ENCODE measurements around the gene DYRK1B. TPM values are rescaled to one million over a fixed set of nuclear protein-coding genes. Genes with fewer than 3 reads are reported as not detected.

The DYRK1B gene
- total RNA-seq, 1 donor from 2014 or later, result 28.4 TPM

DNA sequence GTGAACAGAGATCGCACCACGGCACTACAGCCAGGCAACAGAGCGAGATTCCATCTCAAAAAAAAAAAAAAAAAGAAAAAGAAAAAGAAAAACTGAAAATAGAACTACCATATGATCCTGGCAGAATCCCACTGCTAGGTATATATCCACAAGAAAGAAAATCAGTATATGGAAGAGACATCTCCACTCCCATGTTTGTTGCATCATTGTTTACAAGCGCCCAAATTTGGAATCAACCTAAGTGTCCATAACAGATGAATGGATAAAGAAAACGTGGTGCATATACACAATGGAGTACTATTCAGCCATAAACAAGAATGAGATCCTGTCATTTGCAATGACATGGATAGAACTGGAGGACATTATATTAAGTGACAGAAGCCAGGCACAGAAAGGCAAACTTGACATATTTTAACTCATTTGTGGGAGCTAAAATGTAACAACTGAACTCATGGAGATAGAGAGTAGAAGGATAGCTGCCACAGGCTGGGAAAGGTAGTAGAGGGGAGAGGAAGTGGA is 26.1 kb downstream of the DYRK1B start:
- Histone ChIP-seq H3K4me1 (no peaks in the 10 kb centered on the region), H3K36me3 (no peaks in the 10 kb centered on the region), H3K9me3 (no peaks in the 10 kb centered on the region), H3K27ac (no peak overlapping the region), H3K4me3 (no peak overlapping the region), H3K27me3 (ENCODE audit: low read depth) (peaks cover 3% of the 10 kb centered on the region)
- no peak for DNase-seq
- no peak for ATAC-seq
- intact Hi-C loops (cut with DNase I), result no loop called here
- TF ChIP-seq, protein P1, sequence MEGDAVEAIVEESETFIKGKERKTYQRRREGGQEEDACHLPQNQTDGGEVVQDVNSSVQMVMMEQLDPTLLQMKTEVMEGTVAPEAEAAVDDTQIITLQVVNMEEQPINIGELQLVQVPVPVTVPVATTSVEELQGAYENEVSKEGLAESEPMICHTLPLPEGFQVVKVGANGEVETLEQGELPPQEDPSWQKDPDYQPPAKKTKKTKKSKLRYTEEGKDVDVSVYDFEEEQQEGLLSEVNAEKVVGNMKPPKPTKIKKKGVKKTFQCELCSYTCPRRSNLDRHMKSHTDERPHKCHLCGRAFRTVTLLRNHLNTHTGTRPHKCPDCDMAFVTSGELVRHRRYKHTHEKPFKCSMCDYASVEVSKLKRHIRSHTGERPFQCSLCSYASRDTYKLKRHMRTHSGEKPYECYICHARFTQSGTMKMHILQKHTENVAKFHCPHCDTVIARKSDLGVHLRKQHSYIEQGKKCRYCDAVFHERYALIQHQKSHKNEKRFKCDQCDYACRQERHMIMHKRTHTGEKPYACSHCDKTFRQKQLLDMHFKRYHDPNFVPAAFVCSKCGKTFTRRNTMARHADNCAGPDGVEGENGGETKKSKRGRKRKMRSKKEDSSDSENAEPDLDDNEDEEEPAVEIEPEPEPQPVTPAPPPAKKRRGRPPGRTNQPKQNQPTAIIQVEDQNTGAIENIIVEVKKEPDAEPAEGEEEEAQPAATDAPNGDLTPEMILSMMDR (IDR thresholded peaks at IDR 0.05), result no peak

DNA sequence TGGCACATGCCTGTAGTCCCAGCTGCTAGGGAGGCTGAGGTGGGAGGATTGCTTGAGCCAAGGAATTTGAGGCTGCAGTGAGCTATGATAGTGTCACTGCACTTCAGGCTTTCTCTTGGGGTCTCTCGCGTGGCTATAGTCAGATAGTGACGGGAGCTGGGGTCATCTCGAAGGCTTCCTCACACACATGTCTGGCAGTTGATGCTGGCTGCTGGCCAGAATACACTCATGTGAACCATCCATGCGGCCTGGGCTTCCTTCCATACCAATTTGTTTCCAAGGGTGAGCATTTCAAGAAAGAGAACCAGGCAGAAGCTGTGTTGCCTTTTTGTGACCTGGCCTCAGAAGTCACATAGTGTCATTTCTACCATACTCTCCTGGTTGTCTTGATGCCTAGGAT is 28.9 kb downstream of the DYRK1B start:
- H3K4me3 ChIP-seq, result no peak overlapping the region
- no peaks in the 10 kb centered on the region for H3K9me3 ChIP-seq
- peaks cover 19% of the 10 kb centered on the region for H3K27me3 ChIP-seq (ENCODE audit: low read depth)
- TF ChIP-seq, protein P1 (IDR thresholded peaks at IDR 0.05), result no peak
- H3K36me3 ChIP-seq, result no peaks in the 10 kb centered on the region
- no peaks in the 10 kb centered on the region for H3K4me1 ChIP-seq
- ATAC-seq (no peak), DNase-seq (no peak)
- no peak overlapping the region for H3K27ac ChIP-seq
- intact Hi-C loops (cut with DNase I), result no loop called here

DNA sequence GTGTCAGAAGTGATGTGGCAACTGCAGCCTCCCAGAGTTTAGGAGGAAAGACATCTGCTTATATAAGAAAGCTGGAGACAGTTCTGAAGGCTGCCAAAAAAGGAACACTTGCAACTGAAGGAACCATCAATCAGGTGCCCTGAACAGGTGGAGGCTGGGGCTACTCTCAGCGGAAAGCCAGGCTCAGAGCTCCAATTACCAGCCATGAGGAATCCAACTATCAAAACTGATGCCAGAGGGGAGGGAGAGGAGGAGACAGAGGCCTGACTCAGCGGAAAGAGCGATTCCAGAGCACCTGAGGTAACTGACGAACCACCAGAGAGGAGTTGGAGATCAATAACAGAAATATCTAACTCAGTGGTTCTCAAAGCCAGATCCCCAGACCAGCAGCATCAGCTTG is 31.0 kb downstream of the DYRK1B start:
- DNase-seq (no peak), ATAC-seq (no peak)
- intact Hi-C loops (cut with DNase I), result no loop called here
- no peak overlapping the region for H3K27ac ChIP-seq
- no peaks in the 10 kb centered on the region for H3K4me1 ChIP-seq
- H3K4me3 ChIP-seq, result no peak overlapping the region
- H3K9me3 ChIP-seq, result no peaks in the 10 kb centered on the region
- H3K36me3 ChIP-seq, result no peaks in the 10 kb centered on the region
- TF ChIP-seq, protein P1 (IDR thresholded peaks at IDR 0.05), result no peak
- peaks cover 19% of the 10 kb centered on the region for H3K27me3 ChIP-seq (ENCODE audit: low read depth)

DNA sequence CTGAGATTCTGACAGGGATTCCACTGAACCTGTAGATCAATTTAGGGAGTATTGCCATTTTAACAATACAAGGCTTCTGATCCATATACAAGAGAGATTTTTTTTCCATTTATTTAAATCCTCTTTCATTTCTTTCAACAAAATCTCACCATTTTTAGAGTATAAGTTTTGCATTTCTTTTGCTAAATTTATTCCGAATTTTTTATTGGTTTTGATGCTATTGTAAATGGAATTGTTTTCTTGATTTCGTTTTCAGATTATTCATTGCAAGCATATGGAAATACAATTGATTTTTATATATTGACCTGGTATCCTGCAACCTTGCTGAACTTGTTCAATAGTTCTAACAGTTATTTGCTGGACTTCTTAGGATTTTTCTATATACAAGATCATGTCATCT is 36.9 kb downstream of the DYRK1B start:
- DNase-seq (no peak), ATAC-seq (no peak)
- H3K27ac ChIP-seq, result no peak overlapping the region
- TF ChIP-seq, protein P1 (IDR thresholded peaks at IDR 0.05), result no peak
- H3K4me1 ChIP-seq, result peaks cover 6% of the 10 kb centered on the region
- intact Hi-C loops (cut with DNase I), result no loop called here
- peaks cover 8% of the 10 kb centered on the region for H3K27me3 ChIP-seq (ENCODE audit: low read depth)
- H3K36me3 ChIP-seq, result no peaks in the 10 kb centered on the region
- no peaks in the 10 kb centered on the region for H3K9me3 ChIP-seq
- H3K4me3 ChIP-seq, result no peak overlapping the region

DNA sequence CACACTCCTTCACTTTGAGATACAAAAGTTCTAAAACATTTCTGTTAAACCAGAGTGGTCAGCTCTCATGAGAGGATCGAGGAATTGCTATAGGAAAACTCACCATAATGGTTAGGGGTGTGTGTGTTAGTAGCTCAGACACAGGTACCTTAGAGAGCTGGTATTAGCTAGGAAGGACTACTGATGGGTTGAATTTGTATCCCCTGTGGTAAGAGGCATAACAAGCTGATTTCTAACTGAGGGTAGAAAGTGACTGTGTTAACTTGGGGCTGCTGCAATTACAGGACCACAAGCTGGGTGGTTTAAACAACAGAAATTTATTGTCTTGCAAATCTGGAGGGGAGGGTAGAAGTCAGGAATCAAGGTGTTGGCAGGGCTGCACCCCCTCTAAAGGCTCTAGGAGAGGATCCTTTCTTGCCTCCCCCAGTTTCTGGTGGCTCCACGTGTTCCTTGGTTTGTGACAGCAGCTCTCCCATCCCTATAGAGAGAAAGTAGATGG is 37.9 kb downstream of the DYRK1B start:
- H3K4me1 ChIP-seq, result peaks cover 6% of the 10 kb centered on the region
- no peak overlapping the region for H3K27ac ChIP-seq
- no peaks in the 10 kb centered on the region for H3K9me3 ChIP-seq
- peaks cover 5% of the 10 kb centered on the region for H3K27me3 ChIP-seq (ENCODE audit: low read depth)
- no peak overlapping the region for H3K4me3 ChIP-seq
- TF ChIP-seq, protein P1 (IDR thresholded peaks at IDR 0.05), result no peak
- H3K36me3 ChIP-seq, result no peaks in the 10 kb centered on the region
- intact Hi-C loops (cut with DNase I), result no loop called here
- no peak for ATAC-seq
- no peak for DNase-seq
